GM13977 (cell line): ENCODE data around the gene FUOM.
"Not testable (repeated sequence)": the region's sequence is repeated elsewhere in the genome, so short reads cannot be mapped to it uniquely, and the experiment has no call there.

Experiments
- DNase-seq: peaks from one replicate; pipeline ENCODE4 v3.0.0; 2012; ENCODE audit warnings: low spot score
- in situ Hi-C: fragments of 300-500 bp; cut with MboI; formaldehyde crosslinking; loops from one replicate; pipeline ENCODE4 v1.12.0; 2022; ENCODE audit warnings: low sequenced_read_pairs, low pct_unique_long_range_greater_than_20kb, mixed read lengths, inconsistent platforms; ENCODE audit not compliant: unreplicated experiment
- TF ChIP-seq, protein P1 (sequence below): IDR thresholded peaks from 2 replicates; pipeline ENCODE4 v1.5.1; 2012; ENCODE audit warnings: mild to moderate bottlenecking, control low read depth; ENCODE audit not compliant: insufficient read depth; ENCODE audit errors: extremely low read depth, missing control alignments

Gene FUOM

DNA sequence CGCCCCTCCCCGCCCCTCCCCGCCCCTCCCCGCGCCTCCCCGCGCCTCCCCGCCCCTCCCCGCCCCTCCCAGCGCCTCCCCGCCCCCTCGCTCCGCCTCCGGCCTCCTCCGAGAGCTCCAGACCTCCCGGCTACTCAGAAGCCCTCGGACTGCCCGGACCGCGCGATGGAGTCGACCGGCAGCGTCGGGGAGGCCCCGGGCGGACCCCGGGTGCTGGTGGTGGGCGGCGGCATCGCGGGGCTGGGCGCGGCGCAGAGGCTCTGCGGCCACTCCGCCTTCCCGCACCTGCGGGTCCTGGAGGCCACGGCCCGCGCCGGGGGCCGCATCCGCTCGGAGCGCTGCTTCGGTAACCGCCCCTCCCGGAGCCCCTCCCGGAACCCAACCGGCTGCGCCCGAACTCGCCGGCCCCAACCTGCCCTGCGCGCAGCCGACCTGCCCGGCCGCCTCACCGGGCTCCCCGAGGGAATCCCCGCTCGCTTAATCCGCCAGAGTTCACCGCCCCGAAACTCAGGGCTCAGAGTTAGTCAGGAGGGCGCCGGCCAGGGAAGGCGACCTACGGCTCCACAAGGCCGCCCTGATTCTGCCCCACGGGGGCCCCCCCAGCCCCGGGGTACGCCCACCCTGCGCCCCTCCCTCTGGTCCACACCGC, 21.5 kb upstream of the FUOM start, which contains the start of gene PAOX:
Gene PAOX (plus strand): TSS at position 111 of the 649 bp plus-strand sequence. CDS start 55 bp downstream, at position 166.
- peak; percentile 91 for DNase-seq
- TF ChIP-seq, protein P1, sequence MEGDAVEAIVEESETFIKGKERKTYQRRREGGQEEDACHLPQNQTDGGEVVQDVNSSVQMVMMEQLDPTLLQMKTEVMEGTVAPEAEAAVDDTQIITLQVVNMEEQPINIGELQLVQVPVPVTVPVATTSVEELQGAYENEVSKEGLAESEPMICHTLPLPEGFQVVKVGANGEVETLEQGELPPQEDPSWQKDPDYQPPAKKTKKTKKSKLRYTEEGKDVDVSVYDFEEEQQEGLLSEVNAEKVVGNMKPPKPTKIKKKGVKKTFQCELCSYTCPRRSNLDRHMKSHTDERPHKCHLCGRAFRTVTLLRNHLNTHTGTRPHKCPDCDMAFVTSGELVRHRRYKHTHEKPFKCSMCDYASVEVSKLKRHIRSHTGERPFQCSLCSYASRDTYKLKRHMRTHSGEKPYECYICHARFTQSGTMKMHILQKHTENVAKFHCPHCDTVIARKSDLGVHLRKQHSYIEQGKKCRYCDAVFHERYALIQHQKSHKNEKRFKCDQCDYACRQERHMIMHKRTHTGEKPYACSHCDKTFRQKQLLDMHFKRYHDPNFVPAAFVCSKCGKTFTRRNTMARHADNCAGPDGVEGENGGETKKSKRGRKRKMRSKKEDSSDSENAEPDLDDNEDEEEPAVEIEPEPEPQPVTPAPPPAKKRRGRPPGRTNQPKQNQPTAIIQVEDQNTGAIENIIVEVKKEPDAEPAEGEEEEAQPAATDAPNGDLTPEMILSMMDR: no peak
- in situ Hi-C loops: no loop called here

GRCh38 chr10:133378251-133379096, 20.7 kb upstream of the FUOM start:
- TF ChIP-seq, protein P1: no peak
- peak; percentile 79 for DNase-seq
- in situ Hi-C loops: no loop called here

- in situ Hi-C loops: no loop called here
- DNase-seq: no peak
- TF ChIP-seq, protein P1: no peak
Measured at GRCh38 chr10:133377818-133378250, 20.0 kb upstream of the FUOM start.

DNA sequence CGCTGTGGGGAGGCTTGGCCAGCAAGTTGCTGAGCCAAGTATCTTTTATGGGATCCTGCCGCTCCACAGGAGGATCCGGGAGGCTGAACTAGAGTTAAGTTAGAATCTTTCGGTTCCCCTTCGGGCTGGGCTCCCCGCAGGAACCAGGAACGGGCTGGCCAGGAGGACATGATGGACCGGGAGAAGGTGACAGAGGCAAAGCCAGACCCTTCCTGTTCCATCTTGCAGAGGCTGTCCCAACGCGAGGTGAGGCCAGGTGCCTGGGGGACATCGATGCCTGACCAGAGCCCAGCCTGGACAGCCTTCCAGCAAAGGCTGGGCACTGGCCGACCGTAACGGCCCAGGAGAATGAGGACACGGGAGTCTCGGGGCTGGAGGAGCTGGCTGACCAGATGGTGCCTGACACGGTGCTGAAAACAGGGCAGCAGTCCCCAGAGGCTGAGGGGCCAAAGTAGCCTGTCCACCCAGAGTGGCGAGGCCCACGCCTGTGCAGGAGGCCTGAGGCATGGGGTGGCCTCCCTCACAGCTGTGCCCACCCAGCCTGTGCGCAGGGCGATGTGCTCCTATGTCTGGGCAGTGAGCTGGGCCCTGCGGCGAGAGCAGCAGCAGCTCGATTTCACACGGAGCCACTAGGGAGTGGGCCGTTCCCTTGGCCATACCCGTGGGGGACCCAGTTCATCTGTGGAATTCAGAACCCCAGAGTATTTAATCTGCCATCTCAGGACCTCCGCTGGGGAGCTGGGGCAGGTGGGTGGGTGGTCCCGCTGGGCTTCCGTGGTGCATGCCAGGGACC, 19.4 kb upstream of the FUOM start:
- no peak for DNase-seq
- in situ Hi-C loops: no loop called here
- TF ChIP-seq, protein P1: no peak

DNA sequence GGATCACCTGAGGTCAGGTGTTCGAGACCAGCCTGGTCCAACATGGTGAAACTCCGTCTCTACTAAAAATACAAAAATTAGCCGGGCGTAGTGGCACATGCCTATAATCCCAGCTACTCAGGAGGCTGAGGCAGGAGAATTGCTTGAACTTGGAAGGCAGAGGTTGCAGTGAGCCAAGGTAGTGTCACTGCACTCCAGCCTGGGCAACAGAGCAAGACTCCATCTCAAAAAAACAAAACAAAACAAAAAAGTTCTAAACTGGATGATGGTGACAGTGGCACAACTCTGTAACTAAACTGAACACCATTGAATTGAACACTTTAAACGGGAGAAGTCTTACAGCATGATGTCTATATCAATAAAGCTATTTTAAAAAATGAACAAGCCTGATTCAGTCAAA, 18.4 kb upstream of the FUOM start:
- in situ Hi-C loops: not testable (repeated sequence)

DNA sequence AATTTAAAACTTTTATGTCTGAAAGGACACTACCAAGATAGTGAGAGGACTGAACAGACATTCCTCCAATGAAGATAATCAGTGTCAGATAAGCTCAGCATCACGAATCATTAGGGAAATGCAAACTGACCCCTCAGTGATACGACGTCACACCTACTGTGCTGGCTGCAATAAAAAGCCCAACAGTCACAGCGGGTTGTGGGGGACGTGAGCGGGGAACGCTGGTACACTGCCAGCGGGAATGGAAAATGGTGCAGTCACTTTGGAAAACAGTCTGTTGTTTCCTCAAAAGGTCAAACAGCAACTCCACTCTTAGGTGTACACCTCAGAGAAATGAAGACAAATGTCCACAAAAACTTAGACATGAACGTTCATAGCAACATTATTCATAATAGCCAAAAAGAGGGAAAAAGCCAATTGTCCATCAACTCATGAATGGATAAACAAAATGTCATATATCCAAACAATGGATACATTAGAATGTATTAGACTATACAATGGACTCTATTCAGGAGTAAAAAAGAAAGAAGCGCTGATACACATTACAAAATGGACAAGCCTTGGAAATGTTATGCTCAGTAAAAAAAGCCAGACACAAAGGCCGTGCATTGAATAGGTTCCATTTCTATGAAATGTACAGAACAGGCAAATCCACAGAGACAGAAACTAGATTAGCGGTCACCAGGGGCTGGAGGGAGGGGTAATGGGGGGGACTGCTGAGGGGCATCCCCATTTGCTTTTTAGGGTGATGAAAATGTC, 17.7 kb upstream of the FUOM start:
- DNase-seq: no peak
- in situ Hi-C loops: no loop called here
- TF ChIP-seq, protein P1: no peak

More for the DNA sequence above, 18.4 kb upstream of the FUOM start:
- not testable (repeated sequence) for DNase-seq
